ENCODE measurements around the gene COL4A2. TPM values are rescaled to one million over a fixed set of nuclear protein-coding genes. Genes with fewer than 3 reads are reported as not detected.

The COL4A2 gene
- polyA plus RNA-seq, 1 experiment, result 208 TPM

GRCh38 chr13:110525328-110526319 lies 218.5 kb downstream of the COL4A2 start:
- POLR2A ChIA-PET, result no interaction called here
- no peak overlapping the region for H3K4me3 ChIP-seq (ENCODE audit: low read depth, low read length)
- CTCF ChIA-PET, result no interaction called here
- H3K9me3 ChIP-seq (ENCODE audit: control insufficient read depth, insufficient read depth, low read length), result no peaks in the 10 kb centered on the region
- TF ChIP-seq CTCF (IDR thresholded peaks at IDR 0.05; ENCODE audit: low read depth, low read length), result no peak
- H3K27me3 ChIP-seq (ENCODE audit: control insufficient read depth, insufficient read depth, low read length), result no peaks in the 10 kb centered on the region
- DNase-seq (ENCODE audit: low read depth, low spot score), result no peak
- no peak overlapping the region for H3K27ac ChIP-seq (ENCODE audit: low read depth, low read length)

- ChIA-PET CTCF (no interaction called here), POLR2A (no interaction called here)
- no peak for DNase-seq (ENCODE audit: low read depth, low spot score)
- no peaks in the 10 kb centered on the region for H3K9me3 ChIP-seq (ENCODE audit: control insufficient read depth, insufficient read depth, low read length)
- no peaks in the 10 kb centered on the region for H3K27me3 ChIP-seq (ENCODE audit: control insufficient read depth, insufficient read depth, low read length)
- H3K27ac ChIP-seq (ENCODE audit: low read depth, low read length), result no peak overlapping the region
- TF ChIP-seq CTCF (IDR thresholded peaks at IDR 0.05; ENCODE audit: low read depth, low read length), result no peak
- no peak overlapping the region for H3K4me3 ChIP-seq (ENCODE audit: low read depth, low read length)
These were observed 221.3 kb downstream of the COL4A2 start for GRCh38 chr13:110528371-110528770.

GRCh38 chr13:110528911-110529310 lies 221.8 kb downstream of the COL4A2 start:
- Histone ChIP-seq H3K27ac (ENCODE audit: low read depth, low read length) (no peak overlapping the region), H3K27me3 (ENCODE audit: control insufficient read depth, insufficient read depth, low read length) (no peaks in the 10 kb centered on the region), H3K9me3 (ENCODE audit: control insufficient read depth, insufficient read depth, low read length) (no peaks in the 10 kb centered on the region), H3K4me3 (ENCODE audit: low read depth, low read length) (no peak overlapping the region)
- TF ChIP-seq CTCF (IDR thresholded peaks at IDR 0.05; ENCODE audit: low read depth, low read length), result no peak
- POLR2A ChIA-PET, result no interaction called here
- DNase-seq (ENCODE audit: low read depth, low spot score), result no peak
- CTCF ChIA-PET, result no interaction called here

GRCh38 chr13:110529522-110530311 lies 222.6 kb downstream of the COL4A2 start:
- no peaks in the 10 kb centered on the region for H3K27me3 ChIP-seq (ENCODE audit: control insufficient read depth, insufficient read depth, low read length)
- no peak overlapping the region for H3K27ac ChIP-seq (ENCODE audit: low read depth, low read length)
- TF ChIP-seq CTCF (IDR thresholded peaks at IDR 0.05; ENCODE audit: low read depth, low read length), result no peak
- H3K9me3 ChIP-seq (ENCODE audit: control insufficient read depth, insufficient read depth, low read length), result no peaks in the 10 kb centered on the region
- H3K4me3 ChIP-seq (ENCODE audit: low read depth, low read length), result no peak overlapping the region
- DNase-seq (ENCODE audit: low read depth, low spot score), result no peak
- CTCF ChIA-PET, result no interaction called here
- POLR2A ChIA-PET, result no interaction called here

- POLR2A ChIA-PET, result no interaction called here
- CTCF ChIA-PET, result no interaction called here
These were observed 224.0 kb downstream of the COL4A2 start for GRCh38 chr13:110531100-110531499.

More at GRCh38 chr13:110531100-110531499, 224.0 kb downstream of the COL4A2 start:
- no peak for TF ChIP-seq CTCF (IDR thresholded peaks at IDR 0.05; ENCODE audit: low read depth, low read length)
- H3K9me3 ChIP-seq (ENCODE audit: control insufficient read depth, insufficient read depth, low read length), result no peaks in the 10 kb centered on the region; the same call in 1 of the 2 replicates
- H3K27ac ChIP-seq (ENCODE audit: low read depth, low read length), result no peak overlapping the region
- no peak for DNase-seq (ENCODE audit: low read depth, low spot score)
- no peak overlapping the region for H3K4me3 ChIP-seq (ENCODE audit: low read depth, low read length)
- H3K27me3 ChIP-seq (ENCODE audit: control insufficient read depth, insufficient read depth, low read length), result no peaks in the 10 kb centered on the region
